K562 (cell line): ENCODE measurements around the gene SOSTDC1. TPM values are rescaled to one million over a fixed set of nuclear protein-coding genes. Genes with fewer than 3 reads are reported as not detected.

ENCODE experiments used
- ARID2 ChIP-seq: fragments of 450-650 bp; IDR thresholded peaks from 2 replicates; pipeline ENCODE4 v1.6.1; 2017; ENCODE audit warnings: antibody characterized with exemption, mild to moderate bottlenecking
- ATF1 ChIP-seq, 2 experiments: fragments of 450-650 bp in 1 of 2; IDR thresholded peaks; 2 replicates each; pipeline ENCODE4 v1.6.1; 2016; ENCODE audit warnings: missing compliant biosample characterization in 1 of 2, missing genetic modification characterization in 1 of 2
- BHLHE40 ChIP-seq: IDR thresholded peaks from 2 replicates; pipeline ENCODE4 v1.6.1; 2011; ENCODE audit warnings: low read length, improper control_type of control experiment
- CREB5 ChIP-seq: fragments of 250-450 bp; sonication (Bioruptor Pico); IDR thresholded peaks from 2 replicates; pipeline ENCODE4 v1.5.0; 2020; ENCODE audit warnings: mild to moderate bottlenecking
- EHMT2 ChIP-seq: fragments of 450-650 bp; IDR thresholded peaks from 2 replicates; pipeline ENCODE4 v1.6.1; 2018; ENCODE audit warnings: antibody characterized with exemption
- FUS ChIP-seq: fragments of 200-400 bp; formaldehyde crosslinking; optimal IDR thresholded peaks from 2 replicates; pipeline ENCODE3; 2017; ENCODE audit warnings: low read depth, low read length
- NFIC ChIP-seq: fragments of 450-650 bp; IDR thresholded peaks from 2 replicates; pipeline ENCODE4 v1.6.1; 2017; ENCODE audit warnings: mild to moderate bottlenecking, inconsistent platforms
- NR2C2 ChIP-seq, 2 experiments: fragments of 200-800 bp in 1 of 2; sonication (Bioruptor generic) in 1 of 2; sonication (generic) in 1 of 2; formaldehyde crosslinking in 1 of 2; IDR thresholded peaks; 2 replicates each; pipeline versions ENCODE4 v1.6.1 to v1.8.0; 2016 to 2022; ENCODE audit warnings: mild to moderate bottlenecking in 1 of 2, missing compliant biosample characterization in 1 of 2, missing genetic modification characterization in 1 of 2, missing genetic modification reagents in 1 of 2
- PHF8 ChIP-seq: fragments of 200-600 bp; sonication (generic); IDR thresholded peaks from 2 replicates; pipeline ENCODE4 v1.6.1; 2012; ENCODE audit warnings: mixed run types, mild to moderate bottlenecking, inconsistent platforms, low read length, moderate library complexity, borderline replicate concordance
- PPARD ChIP-seq: fragments of 250-450 bp; sonication (Bioruptor Pico); IDR thresholded peaks from 2 replicates; pipeline ENCODE4 v1.8.0; 2022; ENCODE audit warnings: inconsistent platforms, mild to moderate bottlenecking, moderate library complexity
- PTTG1 ChIP-seq: fragments of 450-650 bp; IDR thresholded peaks from 2 replicates; pipeline ENCODE4 v1.6.1; 2016; ENCODE audit warnings: low read depth, mild to moderate bottlenecking, missing genetic modification characterization, missing compliant biosample characterization
- SMARCA4 ChIP-seq: fragments of 450-650 bp; IDR thresholded peaks from 2 replicates; pipeline ENCODE4 v1.6.1; 2016
- SMC3 ChIP-seq: conservative IDR thresholded peaks from 2 replicates; pipeline ENCODE4 v1.6.1; 2011; ENCODE audit warnings: low read depth, low read length, improper control_type of control experiment; ENCODE audit not compliant: insufficient read depth
- ZBTB26 ChIP-seq: fragments of 450-650 bp; formaldehyde crosslinking; IDR thresholded peaks from 2 replicates; pipeline ENCODE4 v1.4.0; 2022; ENCODE audit warnings: missing genetic modification characterization
- ZNF408 ChIP-seq: fragments of 250-450 bp; sonication (Bioruptor Pico); IDR thresholded peaks from 2 replicates; pipeline ENCODE4 v1.4.0; 2020; ENCODE audit warnings: low read depth, mild to moderate bottlenecking, moderate library complexity
- ZNF695 ChIP-seq: fragments of 450-650 bp; formaldehyde crosslinking; IDR thresholded peaks from 2 replicates; pipeline ENCODE4 v1.4.0; 2020; ENCODE audit warnings: mild to moderate bottlenecking, moderate library complexity
- ZNF707 ChIP-seq: fragments of 250-450 bp; sonication (Bioruptor Pico); conservative IDR thresholded peaks from 2 replicates; pipeline ENCODE4 v1.8.0; 2022; ENCODE audit warnings: inconsistent platforms, mild to moderate bottlenecking, moderate library complexity
- ZNF76 ChIP-seq: fragments of 250-450 bp; sonication (Bioruptor Pico); IDR thresholded peaks from 2 replicates; pipeline ENCODE4 v1.4.0; 2020; ENCODE audit warnings: mild to moderate bottlenecking, moderate library complexity, borderline replicate concordance
- ZNF830 ChIP-seq: fragments of 250-450 bp; sonication (Bioruptor Pico); IDR thresholded peaks from 2 replicates; pipeline ENCODE4 v1.5.0; 2021; ENCODE audit warnings: mild to moderate bottlenecking
- polyA plus RNA-seq, 8 experiments: library from polyadenylated mRNA; depleted of rRNA in 4 of 8; stranded (reverse) in 5 of 8; unstranded in 3 of 8; fragments of >200 nt; fragmentation: Nextera tagmentation in 2 of 8; fragmentation: Illumina TruSeq in 1 of 8; extraction: Ambion mirVana in 2 of 8; extraction: Trizol in 1 of 8; gene quantifications; 2 replicates each; pipeline versions ENCODE4 v1.2.1 to v1.2.3, GENCODE V29; 2011 to 2014; ENCODE audit warnings: inconsistent platforms in 1 of 8, missing spikeins in 1 of 8
- total RNA-seq, 7 experiments: library from RNA; depleted of rRNA in 6 of 7; stranded (reverse); fragments of >200 nt in 6 of 7; fragmentation: Illumina TruSeq in 2 of 7; extraction: Trizol in 2 of 7; gene quantifications; 2 replicates each; pipeline versions ENCODE4 v1.2.1 to v1.2.3, GENCODE V29; 2011 to 2021; ENCODE audit warnings: low replicate concordance in 1 of 7
- TF ChIP-seq, protein P1 (sequence below): sonication (generic); formaldehyde crosslinking; IDR thresholded peaks from 2 replicates; pipeline ENCODE4 v1.9.0; 2022; ENCODE audit warnings: mild to moderate bottlenecking, missing genetic modification reagents
- TF ChIP-seq, protein P2 (sequence below): fragments of 450-650 bp; IDR thresholded peaks from 2 replicates; pipeline ENCODE4 v1.6.1; 2016; ENCODE audit warnings: antibody characterized with exemption
- TF ChIP-seq, protein P3 (sequence below): fragments of 250-450 bp; sonication (Bioruptor Pico); IDR thresholded peaks from 2 replicates; pipeline ENCODE4 v1.5.0; 2021
- TF ChIP-seq, protein P4 (sequence below): fragments of 250-450 bp; sonication (Bioruptor Pico); IDR thresholded peaks from 2 replicates; pipeline ENCODE4 v1.5.0; 2022; ENCODE audit warnings: mild to moderate bottlenecking

SOSTDC1 gene
- total and polyA plus RNA-seq, 9 of the 15 experiments (the other 6 are each of a cell fraction or from before 2014, with no cell fraction given), result 8.3 to 48.6 (median 15.9) TPM

DNA sequence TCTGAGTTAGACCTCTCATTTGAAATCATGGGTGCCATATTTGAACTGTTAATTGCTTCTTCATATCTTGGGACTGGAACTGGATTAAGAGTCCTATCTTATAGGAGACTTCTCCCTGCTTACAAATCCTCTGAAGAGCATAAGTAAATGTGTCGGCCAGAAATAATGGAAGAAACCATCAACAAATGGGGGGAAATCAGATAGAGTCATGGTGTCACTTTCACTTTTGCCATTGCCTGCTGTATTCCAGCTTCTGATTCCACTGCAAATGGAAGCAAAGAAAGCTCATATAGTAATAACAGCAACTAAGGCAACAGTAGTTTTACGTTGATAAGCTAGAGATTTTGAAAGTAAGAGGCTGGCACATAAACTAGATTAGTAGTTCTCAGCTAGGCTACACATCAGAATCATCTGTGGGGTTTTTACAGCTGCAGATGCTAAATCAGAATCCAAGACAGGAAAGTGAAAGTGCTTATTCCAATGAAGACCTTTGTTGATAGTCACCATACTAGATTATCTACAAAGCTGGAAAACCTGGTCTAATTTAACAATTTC is 31.9 kb downstream of the SOSTDC1 start (continued):
- TF ChIP-seq ZNF408 (no peak), CREB5 (CRISPR knock-in tag) (no peak), ZNF707 (CRISPR knock-in tag) (no peak), SMARCA4 (no peak), BHLHE40 (peak; percentile 44; the same call in 1 of the 2 replicates), ARID2 (no peak), PHF8 (no peak), SMC3 (no peak), PPARD (CRISPR knock-in tag) (no peak), PTTG1 (tag) (no peak), FUS (no peak), EHMT2 (peak; percentile 45; the same call in 1 of the 2 replicates), ZNF695 (CRISPR knock-in tag) (no peak), ZNF76 (CRISPR knock-in tag) (no peak), NR2C2 (CRISPR knock-in tag; IDR thresholded peaks at IDR 0.05) (no peak), NR2C2 (tag; IDR thresholded peaks at IDR 0.05) (no peak), ATF1 (CRISPR knock-in tag; IDR thresholded peaks at IDR 0.05) (no peak), ATF1 (tag; IDR thresholded peaks at IDR 0.05) (no peak; the same call in 1 of the 2 replicates), ZNF830 (CRISPR knock-in tag) (no peak), NFIC (no peak), ZBTB26 (CRISPR knock-in tag) (no peak)
- TF ChIP-seq, protein P1, sequence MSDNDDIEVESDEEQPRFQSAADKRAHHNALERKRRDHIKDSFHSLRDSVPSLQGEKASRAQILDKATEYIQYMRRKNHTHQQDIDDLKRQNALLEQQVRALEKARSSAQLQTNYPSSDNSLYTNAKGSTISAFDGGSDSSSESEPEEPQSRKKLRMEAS (CRISPR knock-in tag), result no peak
- TF ChIP-seq, protein P2, sequence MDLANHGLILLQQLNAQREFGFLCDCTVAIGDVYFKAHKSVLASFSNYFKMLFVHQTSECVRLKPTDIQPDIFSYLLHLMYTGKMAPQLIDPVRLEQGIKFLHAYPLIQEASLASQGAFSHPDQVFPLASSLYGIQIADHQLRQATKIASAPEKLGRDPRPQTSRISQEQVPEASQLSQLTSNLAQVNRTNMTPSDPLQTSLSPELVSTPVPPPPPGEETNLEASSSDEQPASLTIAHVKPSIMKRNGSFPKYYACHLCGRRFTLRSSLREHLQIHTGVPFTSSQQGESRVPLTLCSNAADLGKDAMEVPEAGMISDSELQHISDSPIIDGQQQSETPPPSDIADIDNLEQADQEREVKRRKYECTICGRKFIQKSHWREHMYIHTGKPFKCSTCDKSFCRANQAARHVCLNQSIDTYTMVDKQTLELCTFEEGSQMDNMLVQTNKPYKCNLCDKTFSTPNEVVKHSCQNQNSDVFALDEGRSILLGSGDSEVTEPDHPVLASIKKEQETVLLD, result no peak
- TF ChIP-seq, protein P3, sequence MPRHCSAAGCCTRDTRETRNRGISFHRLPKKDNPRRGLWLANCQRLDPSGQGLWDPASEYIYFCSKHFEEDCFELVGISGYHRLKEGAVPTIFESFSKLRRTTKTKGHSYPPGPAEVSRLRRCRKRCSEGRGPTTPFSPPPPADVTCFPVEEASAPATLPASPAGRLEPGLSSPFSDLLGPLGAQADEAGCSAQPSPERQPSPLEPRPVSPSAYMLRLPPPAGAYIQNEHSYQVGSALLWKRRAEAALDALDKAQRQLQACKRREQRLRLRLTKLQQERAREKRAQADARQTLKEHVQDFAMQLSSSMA (CRISPR knock-in tag), result no peak
- TF ChIP-seq, protein P4, sequence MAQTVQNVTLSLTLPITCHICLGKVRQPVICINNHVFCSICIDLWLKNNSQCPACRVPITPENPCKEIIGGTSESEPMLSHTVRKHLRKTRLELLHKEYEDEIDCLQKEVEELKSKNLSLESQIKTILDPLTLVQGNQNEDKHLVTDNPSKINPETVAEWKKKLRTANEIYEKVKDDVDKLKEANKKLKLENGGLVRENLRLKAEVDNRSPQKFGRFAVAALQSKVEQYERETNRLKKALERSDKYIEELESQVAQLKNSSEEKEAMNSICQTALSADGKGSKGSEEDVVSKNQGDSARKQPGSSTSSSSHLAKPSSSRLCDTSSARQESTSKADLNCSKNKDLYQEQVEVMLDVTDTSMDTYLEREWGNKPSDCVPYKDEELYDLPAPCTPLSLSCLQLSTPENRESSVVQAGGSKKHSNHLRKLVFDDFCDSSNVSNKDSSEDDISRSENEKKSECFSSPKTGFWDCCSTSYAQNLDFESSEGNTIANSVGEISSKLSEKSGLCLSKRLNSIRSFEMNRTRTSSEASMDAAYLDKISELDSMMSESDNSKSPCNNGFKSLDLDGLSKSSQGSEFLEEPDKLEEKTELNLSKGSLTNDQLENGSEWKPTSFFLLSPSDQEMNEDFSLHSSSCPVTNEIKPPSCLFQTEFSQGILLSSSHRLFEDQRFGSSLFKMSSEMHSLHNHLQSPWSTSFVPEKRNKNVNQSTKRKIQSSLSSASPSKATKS (CRISPR knock-in tag), result no peak
